Pons (tissue), 1 donor: Measurements from ENCODE around the gene LRRFIP1.
"Not testable (repeated sequence)": the region's sequence is repeated elsewhere in the genome, so short reads cannot be mapped to it uniquely, and the experiment has no call there.

Experiments
- DNase-seq: peaks from one replicate; pipeline ENCODE4 v3.0.0-alpha.2; 2016; ENCODE audit warnings: low spot score

The LRRFIP1 gene, protein sequence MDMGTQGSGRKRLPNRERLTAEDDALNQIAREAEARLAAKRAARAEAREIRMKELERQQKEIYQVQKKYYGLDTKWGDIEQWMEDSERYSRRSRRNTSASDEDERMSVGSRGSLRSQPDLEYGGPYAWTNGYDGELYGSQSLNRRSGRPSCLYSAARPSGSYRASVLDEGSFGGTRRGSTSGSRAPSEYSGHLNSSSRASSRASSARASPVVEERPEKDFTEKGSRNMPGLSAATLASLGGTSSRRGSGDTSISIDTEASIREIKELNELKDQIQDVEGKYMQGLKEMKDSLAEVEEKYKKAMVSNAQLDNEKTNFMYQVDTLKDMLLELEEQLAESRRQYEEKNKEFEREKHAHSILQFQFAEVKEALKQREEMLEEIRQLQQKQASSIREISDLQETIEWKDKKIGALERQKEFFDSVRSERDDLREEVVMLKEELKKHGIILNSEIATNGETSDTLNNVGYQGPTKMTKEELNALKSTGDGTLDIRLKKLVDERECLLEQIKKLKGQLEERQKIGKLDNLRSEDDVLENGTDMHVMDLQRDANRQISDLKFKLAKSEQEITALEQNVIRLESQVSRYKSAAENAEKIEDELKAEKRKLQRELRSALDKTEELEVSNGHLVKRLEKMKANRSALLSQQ

DNA sequence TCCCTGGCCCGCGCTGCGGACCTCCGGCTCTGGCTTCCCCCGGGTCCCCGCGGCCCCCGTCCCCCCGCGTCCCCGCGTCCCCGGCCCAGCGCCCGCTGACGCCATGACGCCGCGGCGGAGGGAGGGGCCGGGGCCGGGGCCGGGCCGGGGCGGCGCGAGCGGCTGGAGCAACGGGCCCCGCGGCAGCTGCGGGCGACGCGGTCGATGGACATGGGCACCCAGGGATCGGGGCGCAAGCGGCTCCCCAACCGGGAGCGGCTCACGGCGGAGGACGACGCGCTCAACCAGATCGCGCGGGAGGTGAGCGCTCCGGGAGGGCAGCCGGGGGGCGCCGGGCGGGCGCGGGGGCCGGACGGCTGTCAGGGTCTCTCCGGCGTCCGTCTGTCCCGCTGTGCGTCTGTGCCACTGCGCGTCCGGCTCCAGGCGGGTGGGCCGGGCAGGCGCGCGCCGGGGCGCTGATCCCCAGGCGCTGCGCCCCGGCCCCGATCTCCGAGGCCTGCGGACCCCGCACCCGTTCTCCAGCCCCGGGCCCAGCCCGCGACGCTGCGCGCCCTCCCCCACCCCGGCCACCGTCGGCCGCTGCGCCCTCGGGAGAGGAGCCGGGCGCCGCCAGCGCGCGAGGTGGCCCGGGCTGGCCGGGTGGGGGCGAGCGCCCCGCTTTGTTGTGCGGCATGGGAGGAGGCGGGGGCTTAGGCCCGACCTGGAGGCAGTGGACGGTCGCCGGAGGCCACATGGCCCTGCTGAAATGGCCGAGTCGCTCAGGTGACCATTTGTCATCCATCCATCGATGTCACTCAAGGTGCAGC is at the start of gene LRRFIP1:
LRRFIP1 (plus strand) TSS at position 147 of the 806 bp plus-strand sequence; CDS start at position 205, 58 bp downstream.
- no peak for DNase-seq

DNA sequence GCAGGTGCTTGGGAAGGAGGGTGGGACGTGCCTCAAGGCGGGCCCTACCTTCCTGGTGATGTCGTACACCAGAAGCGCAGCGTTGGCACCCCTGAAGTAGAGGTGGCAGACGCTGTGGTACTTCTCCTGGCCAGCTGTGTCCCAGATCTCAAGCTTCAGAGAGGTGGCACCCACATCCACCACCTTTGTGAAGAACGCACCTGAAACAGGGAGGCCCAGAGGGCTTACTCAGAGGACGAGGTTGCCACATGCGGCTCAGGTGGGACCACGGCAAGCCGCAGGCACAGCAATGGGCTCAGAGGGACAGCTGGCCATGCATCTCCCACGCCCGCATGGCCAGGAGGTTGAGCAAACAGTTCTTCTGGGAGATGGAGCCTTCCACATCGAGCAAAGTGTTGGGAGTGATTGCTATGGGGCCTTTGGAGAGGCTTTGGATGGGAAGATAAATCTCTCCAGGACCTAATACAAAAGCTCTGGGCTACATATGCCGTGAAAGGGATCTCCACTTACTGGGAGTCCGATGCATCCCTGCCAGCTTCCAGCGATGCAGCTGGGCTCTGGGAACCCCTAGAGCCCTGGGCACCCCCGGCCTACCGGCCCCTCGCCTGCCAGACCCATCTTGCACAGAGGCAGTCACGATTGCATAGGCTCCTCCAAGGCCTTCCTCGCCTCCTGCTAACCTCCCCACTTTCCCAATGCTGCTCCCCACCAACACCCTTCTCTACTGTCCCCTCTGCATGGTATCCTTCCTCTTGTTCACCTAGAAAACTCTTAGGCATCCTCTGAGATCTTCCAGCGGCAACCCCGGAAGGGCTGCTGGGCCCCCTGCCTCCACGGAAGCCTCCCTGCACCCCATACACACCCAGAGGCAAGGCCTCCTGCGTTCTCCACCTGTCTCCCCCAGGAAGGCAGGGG is 49.2 kb upstream of the LRRFIP1 start:
- DNase-seq, result no peak

DNA sequence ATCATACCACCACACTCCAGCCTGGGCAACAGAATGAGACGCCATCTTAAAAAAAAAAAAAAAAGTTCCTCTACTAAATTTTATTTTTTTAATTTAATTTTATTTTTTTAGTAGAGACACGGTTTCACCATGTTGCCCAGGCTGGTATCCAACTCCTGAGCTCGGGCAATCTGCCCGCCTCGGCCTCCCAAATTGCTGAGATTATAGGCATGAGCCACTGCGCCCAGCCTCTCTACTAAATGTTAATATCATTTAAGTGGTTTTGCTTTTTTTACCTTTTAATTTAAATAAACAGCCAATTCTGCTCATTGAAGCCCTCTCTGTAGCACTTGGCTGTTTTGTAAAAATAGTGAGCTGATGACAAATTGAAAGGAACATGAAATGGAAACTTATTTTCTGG is 46.1 kb upstream of the LRRFIP1 start:
- no peak for DNase-seq

DNA sequence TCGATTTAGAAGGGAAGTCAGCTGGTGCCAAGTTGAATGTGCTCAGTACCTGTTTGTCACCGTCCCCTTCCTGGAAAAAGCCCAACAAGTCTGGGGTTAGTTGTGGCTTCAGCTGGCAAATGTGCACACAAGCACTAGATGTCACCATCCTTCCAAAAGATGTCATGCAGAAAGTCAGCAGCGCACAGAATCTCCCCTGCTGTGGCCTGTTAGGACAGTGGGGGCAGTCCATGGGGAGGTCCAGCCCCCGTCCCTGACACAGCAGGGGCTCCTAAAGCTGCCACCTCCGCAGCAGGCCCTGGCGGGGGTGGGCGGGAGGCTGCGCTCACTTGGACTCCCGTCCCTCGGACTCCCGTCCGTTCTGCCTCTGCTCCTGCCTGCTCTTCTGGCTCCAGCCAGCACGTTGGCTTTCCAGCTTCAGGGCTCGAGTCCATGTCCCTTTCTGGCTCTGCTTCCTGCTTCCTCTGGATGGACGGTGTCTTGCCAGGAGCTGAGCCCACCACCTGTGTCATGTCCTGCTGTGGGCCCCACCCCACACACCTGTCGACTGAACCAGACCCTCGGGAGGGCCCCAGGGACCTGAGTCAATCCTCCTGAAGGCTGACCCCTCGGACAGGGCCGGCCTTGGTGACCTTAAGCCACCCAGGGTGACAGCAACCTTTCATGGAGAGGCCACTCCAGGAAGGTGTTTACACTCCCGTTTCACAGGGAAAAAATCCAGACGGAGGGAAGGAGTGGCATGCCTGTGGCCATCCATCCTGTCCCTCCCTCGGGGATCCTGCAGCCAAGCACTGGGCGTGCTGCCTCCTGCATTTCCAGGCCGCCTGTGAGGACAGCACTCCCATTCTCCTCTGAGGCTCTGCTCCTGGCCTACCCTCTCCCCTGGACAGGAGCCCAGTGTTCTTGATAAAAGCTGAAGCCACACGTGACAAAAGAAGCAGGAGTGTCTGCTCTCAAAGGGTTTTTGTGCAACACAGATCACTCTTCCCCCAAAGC is 45.3 kb upstream of the LRRFIP1 start:
- DNase-seq, result peak; percentile 75

DNA sequence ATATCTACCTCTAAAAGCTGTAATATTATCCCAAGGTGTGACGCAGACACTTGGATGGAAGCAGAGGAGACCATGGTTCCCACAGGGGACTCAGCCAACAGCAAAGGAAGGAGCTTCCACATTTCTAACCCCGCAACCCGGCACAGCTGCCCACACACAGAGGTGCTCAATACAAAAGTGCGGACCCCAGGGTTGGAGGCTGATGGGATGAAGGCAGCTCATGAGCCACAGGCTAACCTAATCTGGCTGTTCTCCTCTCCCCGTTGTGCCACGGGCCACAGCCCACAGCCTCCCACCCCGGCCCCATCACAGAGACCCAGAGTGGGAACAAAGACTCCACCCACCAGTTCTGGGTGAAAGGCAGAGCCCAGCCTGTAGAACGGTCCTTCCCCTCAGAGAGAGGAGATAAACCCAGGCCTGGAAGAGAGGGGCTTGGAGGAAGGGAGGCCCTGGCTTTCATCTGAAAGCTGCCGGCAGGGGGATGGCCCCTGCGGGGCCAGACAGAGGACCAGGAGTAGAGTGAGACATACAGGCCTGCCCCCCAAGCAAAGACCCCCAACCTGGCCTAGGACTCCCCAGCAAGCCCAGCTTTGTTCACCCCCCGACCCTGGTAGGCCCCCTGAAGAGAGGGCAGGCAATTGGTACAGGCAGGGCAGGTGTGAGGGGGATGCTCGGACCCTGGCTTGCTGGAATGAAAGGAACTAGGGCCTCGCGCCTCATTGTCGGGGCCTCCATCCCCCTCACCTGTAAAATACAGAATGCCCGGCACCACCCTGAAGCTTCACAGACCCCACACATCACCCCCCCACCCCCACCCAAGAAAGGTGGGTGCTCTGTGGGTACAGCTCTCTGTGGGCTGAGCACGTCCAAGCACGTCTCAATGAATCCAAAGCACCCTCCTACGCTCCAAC is 43.7 kb upstream of the LRRFIP1 start:
- DNase-seq, result no peak

DNA sequence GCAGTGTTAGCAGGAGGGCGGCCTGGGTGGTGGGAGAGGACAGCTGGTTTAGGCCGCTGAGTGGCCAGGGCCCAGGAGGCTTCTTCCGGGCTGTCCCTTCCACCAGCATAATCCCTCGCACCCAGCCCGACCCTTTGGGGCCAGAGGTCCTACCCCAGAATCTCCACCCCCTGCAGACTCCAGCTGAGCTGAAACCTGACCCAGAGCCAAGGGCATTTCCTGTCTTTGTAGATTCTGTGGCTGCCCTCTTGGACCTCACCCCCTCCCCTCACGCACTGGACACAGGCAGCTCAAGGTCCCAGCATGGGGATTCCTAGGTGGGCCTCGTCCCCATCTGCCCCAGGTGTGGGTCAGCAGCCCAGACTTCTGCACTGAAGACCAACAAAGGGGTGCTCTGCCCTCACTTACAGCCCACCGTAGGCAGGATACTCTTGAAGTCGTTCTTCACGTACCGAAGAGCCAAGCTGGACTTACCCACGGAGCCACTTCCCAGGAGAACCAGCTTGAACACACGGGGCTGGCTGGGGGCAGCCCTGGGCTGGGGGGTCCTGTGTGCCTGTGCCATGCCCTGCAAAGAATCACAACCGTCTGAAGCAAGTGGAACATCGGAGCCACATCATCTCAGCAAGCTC is 41.7 kb upstream of the LRRFIP1 start:
- DNase-seq, result no peak

DNA sequence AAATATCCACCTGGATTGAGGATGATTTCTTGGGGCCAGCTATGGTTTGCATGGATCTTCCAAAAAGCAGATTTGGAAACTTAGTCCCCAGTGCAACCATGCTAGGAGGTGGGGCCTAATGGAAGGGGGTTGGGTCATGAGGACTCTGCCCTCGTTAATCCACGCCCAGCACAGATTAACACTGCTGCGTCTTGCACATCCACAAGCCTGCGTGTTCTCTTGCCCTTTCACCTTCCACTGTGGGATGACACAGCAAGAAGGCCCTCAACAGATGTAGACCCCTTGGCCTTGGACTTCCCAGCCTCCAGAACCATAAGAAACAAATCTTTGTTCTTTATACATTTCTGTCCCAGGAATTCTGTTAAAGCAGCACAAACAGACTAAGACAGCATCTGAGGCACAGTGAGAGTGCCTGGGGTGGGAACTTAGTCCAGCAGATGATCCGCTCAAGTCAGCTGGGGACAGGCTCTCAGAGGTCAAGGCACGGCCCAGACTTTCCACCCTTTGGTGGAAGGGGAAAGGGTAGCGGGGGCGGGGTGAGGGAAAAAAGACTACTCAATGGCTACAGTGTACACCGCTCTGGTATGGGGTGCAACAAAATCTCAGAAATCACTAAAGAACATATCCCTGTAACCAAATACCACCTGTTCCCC is 39.2 kb upstream of the LRRFIP1 start:
- DNase-seq, result no peak

DNA sequence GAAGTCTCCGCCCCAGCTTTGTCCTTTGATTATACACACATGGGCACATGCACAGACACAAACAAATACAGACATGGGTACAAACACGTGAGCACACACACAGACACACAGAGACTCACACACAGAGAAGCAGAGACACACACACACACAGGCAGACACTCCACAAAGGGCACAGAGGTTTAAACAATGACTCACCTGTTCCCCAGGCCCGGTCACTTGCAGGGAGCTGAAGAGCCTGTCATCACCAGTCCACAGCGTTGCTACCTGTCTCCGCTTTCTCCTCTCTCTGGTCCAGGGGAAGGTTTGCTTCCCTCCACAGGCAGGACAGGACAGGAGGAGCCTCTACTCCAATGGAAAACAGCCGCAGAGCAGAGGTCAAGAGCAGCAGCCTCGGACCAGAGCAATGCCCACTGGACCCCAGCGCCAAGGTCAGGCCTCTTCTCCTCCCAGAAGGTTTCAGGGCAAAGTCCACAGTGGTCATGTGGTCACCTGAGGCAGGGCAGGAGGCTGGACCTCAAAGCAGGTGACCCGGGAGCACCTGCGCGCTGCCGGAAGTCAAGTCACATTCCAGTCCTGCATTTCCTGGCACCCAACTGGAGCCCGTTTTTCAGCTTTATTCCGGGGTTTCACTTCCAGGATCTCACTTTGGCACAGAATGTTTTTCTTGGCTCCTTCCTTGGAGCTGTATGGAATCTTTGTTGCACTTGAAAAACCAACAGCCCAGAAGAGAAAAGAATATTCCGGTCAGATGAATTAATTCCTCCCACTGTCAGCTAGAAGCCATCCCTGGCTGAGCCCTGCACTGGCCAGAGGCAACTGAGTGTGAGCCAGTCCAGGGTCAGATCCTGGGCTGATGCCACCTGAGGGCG is 36.9 kb upstream of the LRRFIP1 start, which contains the start of gene RAB17:
RAB17 (minus strand) TSS at position 463 of the 869 bp plus-strand sequence. CDS start 4,580 bp downstream, outside the sequence.
- no peak for DNase-seq

DNA sequence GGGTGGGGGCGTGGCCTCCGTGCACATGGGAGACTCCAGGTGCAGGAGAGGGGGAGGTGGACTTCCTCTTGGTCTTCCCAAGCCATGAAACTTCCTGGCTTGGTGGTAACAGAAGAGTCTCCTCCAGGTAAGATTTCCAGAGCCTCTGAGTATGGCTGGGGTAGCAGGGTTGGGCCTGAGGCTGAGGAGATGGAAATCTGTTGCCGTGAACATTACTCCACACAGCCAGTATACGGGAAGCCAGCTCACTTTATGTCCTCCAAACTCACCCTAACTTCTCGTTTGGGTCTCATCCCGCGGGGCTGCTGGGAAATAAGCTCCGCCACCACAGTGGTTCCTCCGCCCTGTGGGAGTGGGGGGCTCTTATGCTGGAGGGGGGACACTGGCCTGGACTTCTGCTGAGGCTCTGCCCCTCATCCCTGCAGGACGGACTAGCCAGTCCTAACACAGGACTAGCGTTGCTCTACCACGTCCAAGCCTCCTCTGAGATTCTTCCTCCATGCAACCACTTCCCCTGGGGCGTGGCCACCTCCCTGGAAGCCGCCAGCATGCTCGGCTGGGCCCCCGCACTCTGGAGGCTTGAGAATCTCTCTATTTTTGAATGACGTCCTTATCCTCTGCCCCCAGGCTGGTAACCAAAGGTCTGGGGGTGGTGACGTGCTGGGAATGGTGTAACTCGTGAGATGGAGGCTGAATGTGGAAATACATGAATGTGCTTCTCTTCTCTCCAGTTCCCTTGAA is 36.1 kb upstream of the LRRFIP1 start:
- DNase-seq, result no peak

DNA sequence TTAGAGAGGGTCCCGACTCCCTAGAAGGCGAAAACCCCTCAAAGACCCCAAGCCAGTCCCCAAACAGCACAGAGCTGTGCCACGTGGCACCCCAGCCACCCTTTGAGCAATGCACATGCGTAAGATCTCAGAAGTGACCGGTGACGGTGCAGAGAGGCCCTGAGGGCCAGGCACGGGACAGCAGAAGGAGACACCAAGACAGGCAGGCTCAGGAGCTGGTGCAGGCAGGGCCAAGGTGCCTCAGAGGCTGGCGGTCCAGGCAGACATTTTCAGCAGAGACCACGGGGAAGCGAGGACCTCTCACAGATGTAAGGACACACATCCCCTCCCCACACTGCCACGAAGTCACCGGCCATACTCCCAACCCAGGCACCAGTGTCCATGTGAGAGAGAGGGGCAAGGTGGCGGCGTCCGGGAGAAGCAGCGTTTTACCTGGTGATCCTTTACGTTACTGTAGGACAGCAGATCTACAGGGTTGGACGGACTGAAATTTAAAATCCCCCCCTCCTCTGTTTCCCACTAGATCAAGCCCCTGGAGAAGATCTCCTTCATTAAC is 34.9 kb upstream of the LRRFIP1 start:
- DNase-seq, result no peak

DNA sequence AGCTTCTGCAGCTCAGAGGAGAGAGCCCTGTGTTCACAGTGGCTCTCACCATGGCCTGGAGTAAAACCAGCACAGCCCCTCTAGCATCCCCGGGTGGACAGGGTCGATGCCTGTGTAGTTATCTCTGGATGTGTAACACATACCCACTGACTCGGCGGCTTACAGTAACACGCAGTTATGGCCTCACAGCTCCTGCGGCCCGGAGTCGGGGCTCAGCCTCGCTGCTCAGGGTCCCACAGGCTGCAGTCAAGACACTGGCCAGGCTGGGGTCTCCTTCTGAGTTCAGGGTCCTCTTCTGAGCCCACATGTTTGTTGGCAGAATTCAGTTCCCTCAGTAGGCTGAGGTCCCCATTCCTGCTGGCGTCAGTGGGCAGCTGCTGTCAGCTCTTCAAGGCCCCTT is 34.4 kb upstream of the LRRFIP1 start:
- no peak for DNase-seq

DNA sequence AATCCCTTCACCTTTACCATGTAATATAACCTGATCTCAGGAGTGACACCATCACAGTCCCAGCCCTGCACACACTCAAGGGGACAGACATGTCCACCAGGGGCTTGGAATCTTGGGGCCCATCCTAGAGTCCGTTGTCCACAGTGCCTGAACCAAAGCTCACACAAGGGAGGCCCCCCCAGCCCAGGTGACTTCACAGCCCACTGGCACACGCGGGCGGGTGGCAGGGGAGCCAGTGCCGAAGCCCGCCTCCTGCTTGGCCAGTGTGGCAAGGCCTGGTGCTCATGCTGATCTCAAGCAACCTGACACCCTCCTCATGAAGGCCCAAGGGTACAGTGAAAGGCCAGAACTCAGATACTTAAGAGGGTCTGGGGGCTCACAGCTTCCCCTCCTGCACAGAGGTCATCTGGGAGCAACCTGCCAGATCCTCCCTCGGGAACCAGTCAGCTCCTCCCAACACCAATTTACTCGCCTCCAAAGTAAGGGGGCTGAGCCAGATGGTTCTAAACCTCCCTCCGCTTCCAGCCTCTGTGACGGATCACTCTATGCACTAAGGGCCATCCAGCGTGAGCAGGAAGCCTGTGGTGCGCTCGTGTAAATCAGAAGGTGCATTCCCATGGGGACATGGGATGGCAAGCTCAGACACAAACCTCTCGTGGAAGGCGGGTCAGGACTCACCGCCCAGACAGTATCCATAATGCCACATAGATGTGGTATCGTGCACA is 33.6 kb upstream of the LRRFIP1 start:
- no peak for DNase-seq

DNA sequence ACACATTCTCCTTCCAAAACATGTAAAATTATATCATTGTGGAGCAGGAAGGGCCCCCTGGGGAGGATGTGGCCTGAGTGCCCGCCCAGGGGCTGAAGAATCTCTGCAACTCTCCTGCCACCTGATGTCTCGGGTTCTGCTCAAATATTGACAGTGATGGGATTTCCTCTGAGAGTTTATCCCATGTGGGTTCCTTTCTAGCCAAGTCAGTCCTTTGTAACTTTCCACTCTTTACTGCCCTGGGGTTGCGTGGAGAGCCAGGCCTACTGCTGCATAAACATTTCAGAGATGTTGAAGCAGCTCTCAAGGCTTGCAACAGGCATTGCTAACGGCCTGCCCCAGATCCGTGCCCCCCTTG is 32.9 kb upstream of the LRRFIP1 start:
- no peak for DNase-seq

DNA sequence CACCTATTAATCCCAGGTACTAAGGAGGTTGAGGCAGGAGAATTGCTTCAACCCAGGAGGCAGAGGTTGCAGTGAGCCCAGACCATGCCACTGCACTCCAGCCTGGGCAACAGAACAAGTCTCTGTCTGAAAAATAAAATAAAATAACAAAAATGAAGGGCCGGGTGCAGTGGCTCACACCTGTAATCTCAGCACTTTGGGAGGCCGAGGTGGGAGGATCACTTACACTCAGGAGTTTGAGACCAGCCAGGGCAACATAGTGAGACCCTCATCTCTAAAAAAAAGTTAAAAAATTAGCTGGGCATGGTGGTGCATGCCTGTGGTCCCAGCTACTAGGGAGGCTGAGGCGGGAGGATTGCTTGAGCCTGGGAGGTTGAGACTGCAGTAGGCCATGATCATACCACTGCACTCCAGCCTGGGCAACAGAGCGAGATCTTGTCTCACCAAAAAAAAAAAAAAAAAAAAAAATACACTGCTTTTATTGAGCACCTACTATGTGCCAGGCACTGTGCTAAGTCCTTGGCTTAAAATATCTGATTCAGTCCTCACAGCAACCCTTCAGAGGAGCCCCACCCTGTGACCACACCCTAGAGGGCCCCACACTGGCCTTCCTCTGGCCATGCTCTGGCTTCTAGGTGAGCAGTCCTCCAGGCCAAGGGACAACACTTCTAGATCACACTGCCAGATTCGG is 31.4 kb upstream of the LRRFIP1 start:
- DNase-seq, result not testable (repeated sequence)
